Dermis blood vessel endothelial cell (primary cell): ENCODE results near the gene MMP25. TPM values are rescaled to one million over a fixed set of nuclear protein-coding genes. Genes with fewer than 3 reads are reported as not detected.

Experiments used
- DNase-seq: peaks from one replicate; pipeline ENCODE4 v3.0.0; 2010
- total RNA-seq: library from RNA; depleted of rRNA; stranded (reverse); fragments of >200 nt; gene quantifications from 2 replicates; pipeline ENCODE4 v1.2.3, GENCODE V29; 2014

MMP25 gene
- total RNA-seq: 0.09 TPM in 1 of 2 replicates, not detected in the other

- DNase-seq: peak; percentile 18
Observed at GRCh38 chr16:3045758-3046640, at the start of gene MMP25. MMP25 (plus strand) TSS chr16:3046561; CDS start chr16:3046918, 357 bp downstream.

- no peak for DNase-seq
Observed at GRCh38 chr16:2999929-3000328, 46.4 kb upstream of the MMP25 start.

GRCh38 chr16:3000540-3000939 lies 45.8 kb upstream of the MMP25 start:
- DNase-seq: no peak

- no peak for DNase-seq
Observed at GRCh38 chr16:3001316-3001715, 45.0 kb upstream of the MMP25 start.

GRCh38 chr16:3003582-3004270 lies 42.6 kb upstream of the MMP25 start:
- peak; percentile 100 for DNase-seq

GRCh38 chr16:3004319-3004718 lies 42.0 kb upstream of the MMP25 start:
- peak; percentile 19 for DNase-seq

- no peak for DNase-seq
Observed at GRCh38 chr16:3004781-3005284, 41.5 kb upstream of the MMP25 start.

GRCh38 chr16:3007059-3007956 lies 39.1 kb upstream of the MMP25 start:
- no peak for DNase-seq

GRCh38 chr16:3007957-3008689 lies 38.2 kb upstream of the MMP25 start:
- peak; percentile 43 for DNase-seq

- no peak for DNase-seq
Observed at GRCh38 chr16:3008690-3009037, 37.7 kb upstream of the MMP25 start.

- DNase-seq: no peak
Observed at GRCh38 chr16:3009568-3010390, 36.6 kb upstream of the MMP25 start.

- no peak for DNase-seq
Observed at GRCh38 chr16:3010510-3010909, 35.9 kb upstream of the MMP25 start.

- DNase-seq: no peak
Observed at GRCh38 chr16:3012246-3012645, 34.1 kb upstream of the MMP25 start.

GRCh38 chr16:3012828-3013420 lies 33.4 kb upstream of the MMP25 start, which contains the start of gene CLDN9:
CLDN9 (plus strand) TSS chr16:3012923; CDS start chr16:3013363, 440 bp downstream.
- no peak for DNase-seq

GRCh38 chr16:3013491-3013951 lies 32.8 kb upstream of the MMP25 start:
- no peak for DNase-seq

- DNase-seq: no peak
Observed at GRCh38 chr16:3013998-3014690, 32.2 kb upstream of the MMP25 start.

- DNase-seq: no peak
Observed at GRCh38 chr16:3014971-3015370, 31.4 kb upstream of the MMP25 start.

- no peak for DNase-seq
Observed at GRCh38 chr16:3015865-3016521, 30.4 kb upstream of the MMP25 start.

GRCh38 chr16:3017344-3017743 lies 29.0 kb upstream of the MMP25 start:
- no peak for DNase-seq
